Thyroid gland (tissue), 4 donors: Measurements from ENCODE around the gene FBXL19. TPM values are rescaled to one million over a fixed set of nuclear protein-coding genes. Genes with fewer than 3 reads are reported as not detected.
A peak's percentile ranks its signal among the peaks of the same experiment; 100 is the strongest.

Experiments
- DNase-seq, 2 donors: peaks; one replicate each; pipeline ENCODE4 v3.0.0-alpha.2; 2019
- H3K27ac ChIP-seq, 3 donors: fragments of 200-600 bp; sonication (generic); 1 replicate in 2 of 3; 2 replicates in 1 of 3; pipeline ENCODE4 v1.5.1; 2016 to 2019; ENCODE audit warnings: mild to moderate bottlenecking in 1 of 3, moderate library complexity in 1 of 3
- H3K27me3 ChIP-seq: fragments of 200-600 bp; sonication (generic); one replicate; pipeline ENCODE4 v1.5.1; 2019
- H3K36me3 ChIP-seq, 2 donors: fragments of 200-600 bp; sonication (generic); one replicate each; pipeline ENCODE4 v1.5.1; 2016 to 2019
- H3K4me1 ChIP-seq, 2 donors: fragments of 200-600 bp; sonication (generic); one replicate each; pipeline ENCODE4 v1.5.1; 2017 to 2019
- H3K4me3 ChIP-seq, 3 donors: fragments of 200-600 bp; sonication (generic); replicated peaks in 1 of 3; 1 replicate in 2 of 3; 2 replicates in 1 of 3; pipeline ENCODE4 v1.5.1; 2016; ENCODE audit warnings: mild to moderate bottlenecking in 1 of 3
- H3K9me3 ChIP-seq: fragments of 200-600 bp; sonication (generic); one replicate; pipeline ENCODE4 v1.5.1; 2017
- POLR2A ChIP-seq, 2 donors: fragments of 450-650 bp; IDR thresholded peaks; one replicate each; pipeline ENCODE4 v1.6.1; 2017; ENCODE audit warnings: antibody characterized with exemption in 2 of 2, mild to moderate bottlenecking in 2 of 2, moderate library complexity in 1 of 2
- WGBS, 2 donors: methylation state at CpG; one replicate each; pipeline ENCODE4 v1.1.5; 2017; 5-methylcytosine and 5-hydroxymethylcytosine counted together
- intact Hi-C: fragments of 100-400 bp; cut with DNase I; formaldehyde crosslinking; loops from one replicate; pipeline ENCODE4 v1.15.1; 2023
- total RNA-seq, 4 donors: library from RNA; depleted of rRNA; stranded (reverse); fragments of >200 nt; gene quantifications; one replicate each; pipeline ENCODE4 v1.2.3, GENCODE V29; 2016
- TF ChIP-seq, protein P1 (sequence below), 6 experiments: fragments of 200-600 bp in 3 of 6; fragments of 450-650 bp in 3 of 6; sonication (generic) in 3 of 6; IDR thresholded peaks; one replicate each; pipeline ENCODE4 v1.5.1; 2016 to 2019; ENCODE audit warnings: antibody characterized with exemption in 6 of 6, mild to moderate bottlenecking in 2 of 6, inconsistent platforms in 1 of 6, moderate library complexity in 1 of 6

FBXL19 gene
- total RNA-seq, 4 donors from 2014 or later: 11.7 to 24.0 (median 14.4) TPM

DNA sequence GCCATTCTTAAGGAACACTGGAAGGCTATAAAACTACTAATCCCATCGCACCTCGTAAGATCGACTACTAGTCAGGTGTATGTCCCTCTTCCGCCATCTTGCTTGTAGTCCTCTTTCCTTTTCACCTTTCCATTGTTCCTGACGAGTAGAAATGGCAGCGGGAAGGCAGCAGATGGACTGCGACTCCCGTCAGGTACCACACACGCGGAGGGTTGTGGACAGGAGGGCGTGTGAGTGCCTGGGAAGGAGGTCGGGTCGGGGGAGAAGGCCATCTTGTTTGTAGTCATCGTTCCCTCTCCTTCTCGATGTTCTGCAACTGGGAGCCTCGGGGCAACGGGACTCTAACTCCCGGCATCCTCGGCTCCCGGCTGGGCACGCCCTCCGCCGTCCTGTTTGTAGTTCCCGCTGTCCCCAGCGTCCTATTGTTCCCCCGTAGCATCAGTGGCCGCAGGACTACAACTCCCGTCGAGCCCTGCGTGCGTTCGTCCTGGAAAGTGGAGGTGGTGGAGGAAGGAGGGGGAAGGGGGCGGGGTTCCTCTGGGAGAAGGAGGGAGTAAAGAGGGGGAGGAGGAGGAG is 324 bp upstream of the FBXL19 start:
- peak in 1 of 2 donors; percentile 48 for TF ChIP-seq POLR2A (IDR thresholded peaks at IDR 0.05)
- TF ChIP-seq, protein P1, sequence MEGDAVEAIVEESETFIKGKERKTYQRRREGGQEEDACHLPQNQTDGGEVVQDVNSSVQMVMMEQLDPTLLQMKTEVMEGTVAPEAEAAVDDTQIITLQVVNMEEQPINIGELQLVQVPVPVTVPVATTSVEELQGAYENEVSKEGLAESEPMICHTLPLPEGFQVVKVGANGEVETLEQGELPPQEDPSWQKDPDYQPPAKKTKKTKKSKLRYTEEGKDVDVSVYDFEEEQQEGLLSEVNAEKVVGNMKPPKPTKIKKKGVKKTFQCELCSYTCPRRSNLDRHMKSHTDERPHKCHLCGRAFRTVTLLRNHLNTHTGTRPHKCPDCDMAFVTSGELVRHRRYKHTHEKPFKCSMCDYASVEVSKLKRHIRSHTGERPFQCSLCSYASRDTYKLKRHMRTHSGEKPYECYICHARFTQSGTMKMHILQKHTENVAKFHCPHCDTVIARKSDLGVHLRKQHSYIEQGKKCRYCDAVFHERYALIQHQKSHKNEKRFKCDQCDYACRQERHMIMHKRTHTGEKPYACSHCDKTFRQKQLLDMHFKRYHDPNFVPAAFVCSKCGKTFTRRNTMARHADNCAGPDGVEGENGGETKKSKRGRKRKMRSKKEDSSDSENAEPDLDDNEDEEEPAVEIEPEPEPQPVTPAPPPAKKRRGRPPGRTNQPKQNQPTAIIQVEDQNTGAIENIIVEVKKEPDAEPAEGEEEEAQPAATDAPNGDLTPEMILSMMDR (IDR thresholded peaks at IDR 0.05): no peak
- Histone ChIP-seq H3K27ac (peak overlapping the region; percentile 92 to 94 (median 93)), H3K4me1 (peaks cover 9 to 10% of the 10 kb centered on the region in 2 donors), H3K4me3 (peak overlapping the region; percentile 9 to 84 (median 18)), H3K36me3 (no peaks in the 10 kb centered on the region), H3K27me3 (no peaks in the 10 kb centered on the region), H3K9me3 (no peaks in the 10 kb centered on the region)
- intact Hi-C loops: no loop called here
- DNase-seq: peak; percentile 100
- 1% methylated on average over 27 to 29 of the region's 33 CpGs for WGBS, 2 donors

DNA sequence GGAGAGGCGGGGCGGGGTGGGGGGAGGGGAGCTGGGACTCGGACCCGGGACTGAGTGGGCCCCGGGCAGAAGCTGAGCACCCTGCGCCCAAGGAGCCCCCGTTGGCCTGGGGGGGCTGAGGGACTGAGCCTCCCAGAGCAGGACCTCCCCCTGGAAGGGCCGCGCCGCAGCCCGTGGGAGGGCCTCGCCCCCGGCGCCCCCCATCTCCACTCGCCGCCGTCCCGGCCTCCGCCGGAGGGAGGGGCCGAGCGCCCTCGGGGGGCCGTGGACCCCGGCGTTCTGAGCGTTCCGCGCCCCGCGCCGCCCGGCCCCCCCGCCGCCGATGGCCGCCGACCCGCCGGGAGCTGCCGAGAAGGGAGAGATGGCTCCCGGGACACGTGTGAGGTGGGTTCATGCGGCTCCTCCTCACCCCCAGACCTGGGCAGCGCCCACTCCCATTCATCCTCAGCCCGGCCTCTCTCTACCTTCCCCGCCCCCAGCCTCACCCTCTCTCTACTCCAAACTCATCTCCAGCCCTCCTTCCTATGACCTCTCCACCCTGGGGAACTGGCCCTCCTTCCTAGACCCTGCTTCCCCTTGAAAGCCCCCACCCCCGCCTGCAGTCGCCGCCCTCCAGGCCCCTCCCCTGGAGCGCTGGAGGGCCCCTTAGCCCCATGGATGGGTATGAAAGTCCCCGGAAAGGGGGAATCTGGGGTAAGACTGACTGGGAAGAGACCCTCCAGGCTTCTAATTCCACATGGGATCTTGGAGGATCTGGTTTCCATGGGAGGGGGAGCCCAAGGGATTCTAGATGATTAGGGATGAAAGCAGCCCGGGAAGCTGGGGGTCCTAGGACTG is 922 bp downstream of the FBXL19 start:
- Histone ChIP-seq H3K4me3 (peak overlapping the region in 2 of 3 donors; percentile 7 to 84), H3K27ac (peak overlapping the region; percentile 22 to 92 (median 63)), H3K9me3 (no peaks in the 10 kb centered on the region), H3K27me3 (no peaks in the 10 kb centered on the region), H3K4me1 (peaks cover 9 to 10% of the 10 kb centered on the region in 2 donors), H3K36me3 (no peaks in the 10 kb centered on the region)
- peak in 1 of 2 donors; percentile 26 for DNase-seq
- intact Hi-C loops: no loop called here
- 7% methylated on average over 23 to 26 of the region's 53 CpGs for WGBS, 2 donors
- no peak for TF ChIP-seq POLR2A (IDR thresholded peaks at IDR 0.05)
- TF ChIP-seq, protein P1 (IDR thresholded peaks at IDR 0.05): no peak

DNA sequence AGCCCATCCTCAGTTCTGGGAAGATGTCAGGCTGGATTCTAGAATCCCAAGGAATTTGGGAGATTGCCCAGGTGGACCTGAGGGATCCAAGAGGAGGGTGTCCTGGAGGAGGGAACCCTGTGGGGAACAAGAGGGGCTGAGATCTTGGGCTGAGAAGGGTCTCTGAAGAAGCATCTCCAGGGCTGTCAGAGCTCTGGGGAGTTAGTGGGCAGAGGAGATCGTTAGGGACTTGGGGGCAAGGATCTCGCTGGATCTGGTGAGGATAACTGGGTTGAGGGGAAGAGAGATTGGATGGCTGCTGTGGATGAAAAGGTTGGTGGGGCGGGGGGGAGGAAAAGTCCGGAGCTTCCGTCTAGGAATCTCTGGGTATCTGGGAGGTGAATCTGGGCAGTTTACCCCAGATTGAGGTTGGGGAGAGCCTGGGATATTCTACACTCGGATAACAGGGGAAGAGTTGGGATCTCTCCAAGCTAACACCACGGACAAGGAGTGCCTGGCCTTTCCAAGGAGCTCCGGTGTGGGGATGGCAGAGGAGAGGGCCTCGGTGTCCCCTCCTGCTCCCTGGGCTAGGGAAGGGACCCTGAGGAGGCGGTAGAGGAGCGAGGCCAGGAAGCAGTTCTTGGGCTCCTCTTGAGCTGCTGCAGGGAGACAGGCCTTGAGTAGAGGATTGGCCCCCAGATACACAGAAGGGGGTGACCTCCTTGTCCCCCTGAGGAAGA is 1.7 kb downstream of the FBXL19 start:
- Histone ChIP-seq H3K4me3 (peak overlapping the region in 1 of 3 donors; percentile 84), H3K27me3 (no peaks in the 10 kb centered on the region), H3K4me1 (peaks cover 9 to 10% of the 10 kb centered on the region in 2 donors), H3K27ac (peak overlapping the region in 1 of 3 donors; percentile 92), H3K36me3 (peaks cover 0 to 4% of the 10 kb centered on the region in 2 donors), H3K9me3 (no peaks in the 10 kb centered on the region)
- intact Hi-C loops: no loop called here
- no peak for DNase-seq
- WGBS, 2 donors: 71 to 78% methylated on average over 9 to 11 of the region's 11 CpGs
- TF ChIP-seq POLR2A (IDR thresholded peaks at IDR 0.05): no peak
- TF ChIP-seq, protein P1 (IDR thresholded peaks at IDR 0.05): no peak

DNA sequence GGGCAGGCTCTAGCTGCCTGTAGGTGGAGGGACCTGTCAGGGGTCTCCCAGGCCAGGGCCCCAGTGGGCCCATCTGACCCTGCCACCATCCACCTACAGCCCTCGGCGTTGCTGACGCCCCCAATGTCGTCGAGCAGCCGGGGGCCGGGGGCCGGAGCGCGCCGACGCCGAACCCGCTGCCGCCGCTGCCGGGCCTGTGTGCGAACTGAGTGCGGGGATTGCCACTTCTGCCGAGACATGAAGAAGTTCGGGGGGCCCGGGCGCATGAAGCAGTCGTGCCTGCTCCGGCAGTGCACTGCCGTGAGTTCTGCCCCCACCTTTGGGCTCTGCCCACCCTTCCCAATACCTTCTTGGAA is 2.2 kb downstream of the FBXL19 start:
- 93 to 94% methylated on average over 26 of the region's 26 CpGs for WGBS, 2 donors
- H3K36me3 ChIP-seq: peaks cover 0 to 10% of the 10 kb centered on the region in 2 donors
- no peak for DNase-seq
- no peaks in the 10 kb centered on the region for H3K9me3 ChIP-seq
- no peak overlapping the region for H3K4me3 ChIP-seq
- H3K27ac ChIP-seq: no peak overlapping the region
- intact Hi-C loops: no loop called here
- H3K4me1 ChIP-seq: peaks cover 9 to 10% of the 10 kb centered on the region in 2 donors
- TF ChIP-seq POLR2A (IDR thresholded peaks at IDR 0.05): no peak
- TF ChIP-seq, protein P1 (IDR thresholded peaks at IDR 0.05): no peak
- H3K27me3 ChIP-seq: no peaks in the 10 kb centered on the region
